Parathyroid adenoma (tissue), 2 donors: ENCODE results near the gene CLCF1.

Experiments
- H2AFZ ChIP-seq: fragments of 300-600 bp; sonication (generic); one replicate; pipeline ENCODE4 v1.7.0; 2017; ENCODE audit warnings: antibody characterized with exemption, mild to moderate bottlenecking
- H3K27ac ChIP-seq: fragments of 300-600 bp; sonication (generic); one replicate; pipeline ENCODE4 v1.7.0; 2017
- H3K27me3 ChIP-seq: fragments of 300-600 bp; sonication (generic); one replicate; pipeline ENCODE4 v1.7.0; 2017; ENCODE audit warnings: low read length; ENCODE audit not compliant: control insufficient read depth, insufficient read depth
- H3K36me3 ChIP-seq: fragments of 300-600 bp; sonication (generic); one replicate; pipeline ENCODE4 v1.7.0; 2017; ENCODE audit warnings: low read length; ENCODE audit not compliant: control insufficient read depth, insufficient read depth
- H3K4me1 ChIP-seq: fragments of 300-600 bp; sonication (generic); one replicate; pipeline ENCODE4 v1.7.0; 2017; ENCODE audit warnings: control low read depth
- H3K4me2 ChIP-seq: fragments of 300-600 bp; sonication (generic); one replicate; pipeline ENCODE4 v1.7.0; 2017; ENCODE audit warnings: low read length
- H3K4me3 ChIP-seq: fragments of 300-600 bp; sonication (generic); one replicate; pipeline ENCODE4 v1.7.0; 2017; ENCODE audit warnings: low read depth, low read length
- H3K79me2 ChIP-seq: fragments of 300-600 bp; sonication (generic); one replicate; pipeline ENCODE4 v1.7.0; 2017; ENCODE audit warnings: control low read depth
- H3K9ac ChIP-seq: fragments of 300-600 bp; sonication (generic); one replicate; pipeline ENCODE4 v1.7.0; 2017; ENCODE audit warnings: mild to moderate bottlenecking
- H3K9me3 ChIP-seq: fragments of 300-600 bp; sonication (generic); one replicate; pipeline ENCODE4 v1.7.0; 2017; ENCODE audit warnings: low read length; ENCODE audit not compliant: control insufficient read depth
- CTCF ChIP-seq: fragments of 300-600 bp; sonication (generic); IDR thresholded peaks from one replicate; pipeline ENCODE4 v1.7.0; 2017; ENCODE audit warnings: antibody characterized with exemption, mild to moderate bottlenecking
- donor health status: primary hyperparathyroidism.

Gene CLCF1

GRCh38 chr11:67372993-67373647, at the start of gene CLCF1:
Gene CLCF1, minus strand, starts transcription at chr11:67373598. Its CDS starts 59 bp downstream, at chr11:67373539.
- peak within 1 kb of the TSS; percentile 69 for H3K4me2 ChIP-seq
- H3K27ac ChIP-seq, result no peak within 1 kb of the TSS
- peak within 1 kb of the TSS; percentile 53 for H3K4me3 ChIP-seq
- no peaks in the 10 kb centered on the region for H3K79me2 ChIP-seq
- H3K4me1 ChIP-seq, result no peaks in the 10 kb centered on the region
- no peaks in the 10 kb centered on the region for H3K36me3 ChIP-seq
- H3K9ac ChIP-seq, result no peak within 1 kb of the TSS
- H2AFZ ChIP-seq, result peak within 1 kb of the TSS; percentile 48
- no peaks in the 10 kb centered on the region for H3K27me3 ChIP-seq
- H3K9me3 ChIP-seq, result no peaks in the 10 kb centered on the region
- TF ChIP-seq CTCF, result no peak

GRCh38 chr11:67422891-67423290, 49.5 kb upstream of the CLCF1 start:
- no peak overlapping the region for H3K4me2 ChIP-seq
- H3K9ac ChIP-seq, result no peak overlapping the region
- no peak overlapping the region for H3K27ac ChIP-seq
- no peaks in the 10 kb centered on the region for H3K79me2 ChIP-seq
- peaks cover 16% of the 10 kb centered on the region for H3K4me1 ChIP-seq
- H2AFZ ChIP-seq, result no peak overlapping the region
- H3K27me3 ChIP-seq, result no peaks in the 10 kb centered on the region
- H3K36me3 ChIP-seq, result no peaks in the 10 kb centered on the region
- H3K9me3 ChIP-seq, result no peaks in the 10 kb centered on the region
- no peak for TF ChIP-seq CTCF
- H3K4me3 ChIP-seq, result no peak overlapping the region

- no peak overlapping the region for H3K4me3 ChIP-seq
- peaks cover 16% of the 10 kb centered on the region for H3K4me1 ChIP-seq
- no peaks in the 10 kb centered on the region for H3K79me2 ChIP-seq
- peak overlapping the region; percentile 68 for H3K4me2 ChIP-seq
- H3K9ac ChIP-seq, result no peak overlapping the region
- no peaks in the 10 kb centered on the region for H3K27me3 ChIP-seq
- H3K36me3 ChIP-seq, result no peaks in the 10 kb centered on the region
- no peak for TF ChIP-seq CTCF
- no peak overlapping the region for H3K27ac ChIP-seq
- no peaks in the 10 kb centered on the region for H3K9me3 ChIP-seq
- H2AFZ ChIP-seq, result peak overlapping the region; percentile 38
These were observed 48.1 kb upstream of the CLCF1 start for GRCh38 chr11:67421430-67422031.

GRCh38 chr11:67420646-67421429, 47.4 kb upstream of the CLCF1 start:
- Histone ChIP-seq H3K27me3 (no peaks in the 10 kb centered on the region), H3K4me1 (peaks cover 16% of the 10 kb centered on the region), H3K4me2 (peak overlapping the region; percentile 68), H2AFZ (peak overlapping the region; percentile 38), H3K36me3 (no peaks in the 10 kb centered on the region), H3K79me2 (no peaks in the 10 kb centered on the region), H3K27ac (peak overlapping the region; percentile 64), H3K4me3 (peak overlapping the region; percentile 43), H3K9me3 (no peaks in the 10 kb centered on the region), H3K9ac (no peak overlapping the region)
- no peak for TF ChIP-seq CTCF
